ENCODE measurements around the gene SPATA32.
"Not testable (repeated sequence)": the region's sequence is repeated elsewhere in the genome, so short reads cannot be mapped to it uniquely, and the experiment has no call there.

Gene SPATA32

GRCh38 chr17:45261577-45262515, at the start of gene SPATA32:
SPATA32 (minus strand) TSS chr17:45262094; CDS start chr17:45262016, 78 bp downstream.
- DNase-seq = no peak

- DNase-seq = no peak
These were observed 49.5 kb upstream of the SPATA32 start for GRCh38 chr17:45311401-45311759.

- DNase-seq = peak; percentile 85
These were observed 48.8 kb upstream of the SPATA32 start for GRCh38 chr17:45310380-45311324.

- DNase-seq = no peak
These were observed 47.5 kb upstream of the SPATA32 start for GRCh38 chr17:45309400-45309799.

GRCh38 chr17:45308840-45309239, 46.9 kb upstream of the SPATA32 start:
- DNase-seq = no peak

- DNase-seq = no peak
These were observed 46.1 kb upstream of the SPATA32 start for GRCh38 chr17:45308016-45308365.

GRCh38 chr17:45307290-45308015, 45.6 kb upstream of the SPATA32 start:
- DNase-seq = peak; percentile 91

GRCh38 chr17:45306623-45307022, 44.7 kb upstream of the SPATA32 start:
- DNase-seq = no peak

GRCh38 chr17:45306094-45306493, 44.2 kb upstream of the SPATA32 start:
- no peak for DNase-seq

GRCh38 chr17:45305530-45306087, 43.7 kb upstream of the SPATA32 start:
- DNase-seq = no peak

- DNase-seq = peak; percentile 89
These were observed 40.8 kb upstream of the SPATA32 start for GRCh38 chr17:45302649-45303173.

- DNase-seq = not testable (repeated sequence)
These were observed 40.3 kb upstream of the SPATA32 start for GRCh38 chr17:45302220-45302619.

- DNase-seq = no peak
These were observed 39.8 kb upstream of the SPATA32 start for GRCh38 chr17:45301674-45302073.

GRCh38 chr17:45300060-45300751, 38.3 kb upstream of the SPATA32 start:
- no peak for DNase-seq

GRCh38 chr17:45299361-45299760, 37.5 kb upstream of the SPATA32 start:
- peak; percentile 83 for DNase-seq

GRCh38 chr17:45298546-45299285, 36.8 kb upstream of the SPATA32 start:
- no peak for DNase-seq

- DNase-seq = no peak
These were observed 34.9 kb upstream of the SPATA32 start for GRCh38 chr17:45296833-45297124.

- peak; percentile 99 for DNase-seq
These were observed 34.3 kb upstream of the SPATA32 start for GRCh38 chr17:45296003-45296832.

GRCh38 chr17:45294506-45294905, 32.6 kb upstream of the SPATA32 start:
- no peak for DNase-seq

All from MV-4-11 (cell line).